Choroid plexus epithelial cell (primary cell): ENCODE measurements around the gene RBMS3.

Experiments used
- DNase-seq: peaks from one replicate; pipeline ENCODE4 v3.0.0-alpha.2; 2010; ENCODE audit warnings: low read depth
- H3K4me3 ChIP-seq: 2 replicates; pipeline ENCODE4 v1.5.1; 2011; ENCODE audit warnings: low read depth, mild to moderate bottlenecking, control low read depth, low read length, moderate library complexity
- CTCF ChIP-seq: conservative IDR thresholded peaks from 2 replicates; pipeline ENCODE4 v1.5.1; 2011; ENCODE audit warnings: low read depth, mild to moderate bottlenecking, control low read depth, inconsistent platforms, low read length, moderate library complexity

Gene RBMS3

GRCh38 chr3:29561651-29562149, 280.8 kb downstream of the RBMS3 start:
- no peak overlapping the region for H3K4me3 ChIP-seq
- TF ChIP-seq CTCF: no peak
- no peak for DNase-seq

GRCh38 chr3:29565236-29565635, 284.4 kb downstream of the RBMS3 start:
- no peak for TF ChIP-seq CTCF
- DNase-seq: peak; percentile 64
- H3K4me3 ChIP-seq: no peak overlapping the region

GRCh38 chr3:29567501-29567900, 286.6 kb downstream of the RBMS3 start:
- DNase-seq: no peak
- TF ChIP-seq CTCF: no peak
- H3K4me3 ChIP-seq: no peak overlapping the region

- DNase-seq: no peak
- H3K4me3 ChIP-seq: no peak overlapping the region
- no peak for TF ChIP-seq CTCF
Observed at GRCh38 chr3:29568355-29568754, 287.5 kb downstream of the RBMS3 start.

GRCh38 chr3:29576181-29576580, 295.3 kb downstream of the RBMS3 start:
- TF ChIP-seq CTCF: no peak
- no peak overlapping the region for H3K4me3 ChIP-seq
- no peak for DNase-seq

- H3K4me3 ChIP-seq: no peak overlapping the region
- TF ChIP-seq CTCF: no peak
- DNase-seq: no peak
Observed at GRCh38 chr3:29576675-29577074, 295.8 kb downstream of the RBMS3 start.

- DNase-seq: no peak
- TF ChIP-seq CTCF: no peak
- no peak overlapping the region for H3K4me3 ChIP-seq
Observed at GRCh38 chr3:29577250-29577649, 296.4 kb downstream of the RBMS3 start.
